ENCODE results near the gene SGIP1. TPM values are rescaled to one million over a fixed set of nuclear protein-coding genes. Genes with fewer than 3 reads are reported as not detected.
A peak's percentile ranks its signal among the peaks of the same experiment; 100 is the strongest.

SGIP1 gene
- total RNA-seq: not detected

GRCh38 chr1:66533804-66534740 lies at the start of gene SGIP1:
SGIP1 (plus strand) TSS chr1:66534153; CDS start chr1:66534359, 206 bp downstream.
- Mint-ChIP-seq H3K36me3 (no peaks in the 10 kb centered on the region), H3K4me1 (peaks cover 9% of the 10 kb centered on the region), H3K4me3 (peak within 1 kb of the TSS; percentile 49), H3K27me3 (peaks cover 71% of the 10 kb centered on the region), H3K27ac (no peak within 1 kb of the TSS), H3K9me3 (ENCODE audit: low read depth) (no peaks in the 10 kb centered on the region)
- ATAC-seq: no peak
- no peak for DNase-seq
- CTCF ChIA-PET: interaction anchor here (0.7 kb wide), 1 partner anchor 11 kb away, joined by 4 read pairs; no protein-coding TSS in a partner anchor

GRCh38 chr1:66489151-66489550 lies 44.8 kb upstream of the SGIP1 start:
- Mint-ChIP-seq H3K4me1 (no peaks in the 10 kb centered on the region), H3K9me3 (ENCODE audit: low read depth) (no peaks in the 10 kb centered on the region), H3K36me3 (no peaks in the 10 kb centered on the region), H3K27ac (no peak overlapping the region), H3K4me3 (no peak overlapping the region), H3K27me3 (peaks cover 5% of the 10 kb centered on the region)
- DNase-seq (no peak), ATAC-seq (no peak)
- CTCF ChIA-PET: no interaction called here

GRCh38 chr1:66489972-66490601 lies 43.9 kb upstream of the SGIP1 start:
- Mint-ChIP-seq H3K27me3 (peaks cover 5% of the 10 kb centered on the region), H3K36me3 (no peaks in the 10 kb centered on the region), H3K4me3 (no peak overlapping the region), H3K9me3 (ENCODE audit: low read depth) (no peaks in the 10 kb centered on the region), H3K27ac (no peak overlapping the region), H3K4me1 (no peaks in the 10 kb centered on the region)
- ATAC-seq (no peak), DNase-seq (no peak)
- CTCF ChIA-PET: interaction anchor here (1.6 kb wide), 1 partner anchor 248 kb away, joined by 4 read pairs; no protein-coding TSS in a partner anchor

- H3K4me1 Mint-ChIP-seq: no peaks in the 10 kb centered on the region
- ATAC-seq: no peak
- CTCF ChIA-PET: interaction anchor here (1.6 kb wide), 1 partner anchor 248 kb away, joined by 4 read pairs; no protein-coding TSS in a partner anchor
- H3K27me3 Mint-ChIP-seq: peaks cover 6% of the 10 kb centered on the region
- H3K36me3 Mint-ChIP-seq: no peaks in the 10 kb centered on the region
- H3K9me3 Mint-ChIP-seq (ENCODE audit: low read depth): no peaks in the 10 kb centered on the region
- DNase-seq: no peak
- H3K27ac Mint-ChIP-seq: no peak overlapping the region
- no peak overlapping the region for H3K4me3 Mint-ChIP-seq
These were observed 43.1 kb upstream of the SGIP1 start for GRCh38 chr1:66490816-66491215.

- Mint-ChIP-seq H3K36me3 (no peaks in the 10 kb centered on the region), H3K4me3 (no peak overlapping the region), H3K4me1 (no peaks in the 10 kb centered on the region), H3K27me3 (peaks cover 21% of the 10 kb centered on the region), H3K9me3 (ENCODE audit: low read depth) (no peaks in the 10 kb centered on the region), H3K27ac (no peak overlapping the region)
- CTCF ChIA-PET: no interaction called here
- ATAC-seq (no peak), DNase-seq (no peak)
These were observed 41.5 kb upstream of the SGIP1 start for GRCh38 chr1:66492424-66492823.

GRCh38 chr1:66493731-66494130 lies 40.2 kb upstream of the SGIP1 start:
- Mint-ChIP-seq H3K27me3 (peaks cover 29% of the 10 kb centered on the region), H3K4me1 (no peaks in the 10 kb centered on the region), H3K9me3 (ENCODE audit: low read depth) (no peaks in the 10 kb centered on the region), H3K4me3 (no peak overlapping the region), H3K36me3 (no peaks in the 10 kb centered on the region), H3K27ac (no peak overlapping the region)
- CTCF ChIA-PET: no interaction called here
- DNase-seq (no peak), ATAC-seq (no peak)

- H3K27ac Mint-ChIP-seq: no peak overlapping the region
- H3K9me3 Mint-ChIP-seq (ENCODE audit: low read depth): no peaks in the 10 kb centered on the region
- ATAC-seq: no peak
- H3K36me3 Mint-ChIP-seq: no peaks in the 10 kb centered on the region
- H3K4me3 Mint-ChIP-seq: no peak overlapping the region
- DNase-seq: no peak
- H3K27me3 Mint-ChIP-seq: peaks cover 34% of the 10 kb centered on the region
- H3K4me1 Mint-ChIP-seq: no peaks in the 10 kb centered on the region
- CTCF ChIA-PET: no interaction called here
These were observed 39.5 kb upstream of the SGIP1 start for GRCh38 chr1:66494482-66494881.

GRCh38 chr1:66495495-66495894 lies 38.5 kb upstream of the SGIP1 start:
- ATAC-seq: no peak
- Mint-ChIP-seq H3K27ac (no peak overlapping the region), H3K27me3 (peaks cover 35% of the 10 kb centered on the region), H3K4me1 (peaks cover 6% of the 10 kb centered on the region), H3K9me3 (ENCODE audit: low read depth) (no peaks in the 10 kb centered on the region), H3K36me3 (no peaks in the 10 kb centered on the region), H3K4me3 (no peak overlapping the region)
- no peak for DNase-seq
- CTCF ChIA-PET: no interaction called here

- no peak overlapping the region for H3K27ac Mint-ChIP-seq
- CTCF ChIA-PET: no interaction called here
- no peaks in the 10 kb centered on the region for H3K36me3 Mint-ChIP-seq
- H3K9me3 Mint-ChIP-seq (ENCODE audit: low read depth): no peaks in the 10 kb centered on the region
- DNase-seq (no peak), ATAC-seq (no peak)
- H3K27me3 Mint-ChIP-seq: peaks cover 47% of the 10 kb centered on the region
- no peak overlapping the region for H3K4me3 Mint-ChIP-seq
- H3K4me1 Mint-ChIP-seq: peaks cover 6% of the 10 kb centered on the region
These were observed 36.0 kb upstream of the SGIP1 start for GRCh38 chr1:66497910-66498309.

- no peaks in the 10 kb centered on the region for H3K36me3 Mint-ChIP-seq
- H3K9me3 Mint-ChIP-seq (ENCODE audit: low read depth): no peaks in the 10 kb centered on the region
- no peak for ATAC-seq
- H3K27ac Mint-ChIP-seq: no peak overlapping the region
- H3K4me1 Mint-ChIP-seq: peaks cover 6% of the 10 kb centered on the region
- peaks cover 60% of the 10 kb centered on the region for H3K27me3 Mint-ChIP-seq
- CTCF ChIA-PET: no interaction called here
- DNase-seq: no peak
- H3K4me3 Mint-ChIP-seq: no peak overlapping the region
These were observed 33.7 kb upstream of the SGIP1 start for GRCh38 chr1:66500301-66500700.

- Mint-ChIP-seq H3K9me3 (ENCODE audit: low read depth) (no peaks in the 10 kb centered on the region), H3K4me1 (peaks cover 6% of the 10 kb centered on the region), H3K36me3 (no peaks in the 10 kb centered on the region), H3K27ac (no peak overlapping the region), H3K27me3 (peaks cover 58% of the 10 kb centered on the region), H3K4me3 (no peak overlapping the region)
- ATAC-seq (no peak), DNase-seq (no peak)
- CTCF ChIA-PET: no interaction called here
These were observed 31.9 kb upstream of the SGIP1 start for GRCh38 chr1:66502086-66502485.

- CTCF ChIA-PET: interaction anchor here (0.6 to 2.7 kb wide), 20 partner anchors 18 to 816 kb away, joined by 3 to 13 read pairs (median 3); no protein-coding TSS in a partner anchor
- ATAC-seq (peak; percentile 55), DNase-seq (peak; percentile 56)
- H3K4me3 Mint-ChIP-seq: no peak overlapping the region
- no peak overlapping the region for H3K27ac Mint-ChIP-seq
- peaks cover 49% of the 10 kb centered on the region for H3K27me3 Mint-ChIP-seq
- H3K36me3 Mint-ChIP-seq: no peaks in the 10 kb centered on the region
- peaks cover 6% of the 10 kb centered on the region for H3K4me1 Mint-ChIP-seq
- H3K9me3 Mint-ChIP-seq (ENCODE audit: low read depth): no peaks in the 10 kb centered on the region
These were observed 30.0 kb upstream of the SGIP1 start for GRCh38 chr1:66503841-66504470.

- CTCF ChIA-PET: interaction anchor here (1.4 kb wide), 1 partner anchor 10 kb away, joined by 3 read pairs; no protein-coding TSS in a partner anchor
- Mint-ChIP-seq H3K36me3 (no peaks in the 10 kb centered on the region), H3K27ac (no peak overlapping the region), H3K4me1 (no peaks in the 10 kb centered on the region), H3K4me3 (no peak overlapping the region), H3K9me3 (ENCODE audit: low read depth) (no peaks in the 10 kb centered on the region), H3K27me3 (peaks cover 40% of the 10 kb centered on the region)
- ATAC-seq: no peak
- no peak for DNase-seq
These were observed 28.1 kb upstream of the SGIP1 start for GRCh38 chr1:66505671-66506392.

Data from activated CD8-positive, alpha-beta memory T cell treated with anti-CD3 and anti-CD28 coated beads, Interleukin-2, amount 10 ng/mL, durations not matched to agents 7 days and 5 days (primary cell).